Measurements from ENCODE around the gene SCAMP5. TPM values are rescaled to one million over a fixed set of nuclear protein-coding genes. Genes with fewer than 3 reads are reported as not detected.
A peak's percentile ranks its signal among the peaks of the same experiment; 100 is the strongest.

SCAMP5 gene
- polyA plus RNA-seq, 1 experiment, result 2.1 TPM

DNA sequence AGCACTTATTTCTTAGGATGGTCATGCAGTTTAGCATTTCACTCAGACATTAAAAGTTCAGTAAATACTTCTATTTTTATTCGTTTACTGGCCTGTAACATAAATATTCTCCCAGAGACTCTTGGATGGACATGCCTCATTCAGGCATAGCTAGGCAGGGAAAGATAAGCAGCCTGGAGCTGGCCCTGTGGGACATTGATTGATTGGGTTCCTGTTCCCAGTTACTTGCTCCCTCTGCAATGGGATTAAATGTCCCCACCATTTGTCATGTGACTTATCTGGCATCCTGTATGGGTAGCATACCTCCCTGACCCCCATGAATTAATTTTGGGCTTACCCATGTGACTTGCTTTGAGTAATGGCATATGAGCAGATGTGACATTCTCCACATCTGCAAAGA is 2.7 kb upstream of the SCAMP5 start:
- Histone ChIP-seq H3K27me3 (ENCODE audit: control insufficient read depth, insufficient read depth, low read length) (peaks cover 19% of the 10 kb centered on the region), H3K4me3 (ENCODE audit: low read depth, low read length) (no peak overlapping the region), H3K9me3 (ENCODE audit: control insufficient read depth, insufficient read depth, low read length) (peaks cover under 1% of the 10 kb centered on the region; the same call in 1 of the 2 replicates), H3K27ac (ENCODE audit: low read depth, low read length) (no peak overlapping the region)
- TF ChIP-seq CTCF (IDR thresholded peaks at IDR 0.05; ENCODE audit: low read depth, low read length), result no peak
- ChIA-PET POLR2A (no interaction called here), CTCF (no interaction called here)
- DNase-seq (ENCODE audit: low read depth, low spot score), result no peak

GRCh38 chr15:74994236-74994635 is 1.1 kb upstream of the SCAMP5 start:
- H3K27ac ChIP-seq (ENCODE audit: low read depth, low read length), result no peak overlapping the region
- peaks cover 21% of the 10 kb centered on the region for H3K27me3 ChIP-seq (ENCODE audit: control insufficient read depth, insufficient read depth, low read length)
- no peak for DNase-seq (ENCODE audit: low read depth, low spot score)
- TF ChIP-seq CTCF (IDR thresholded peaks at IDR 0.05; ENCODE audit: low read depth, low read length), result no peak
- CTCF ChIA-PET, result no interaction called here
- POLR2A ChIA-PET, result no interaction called here
- no peak overlapping the region for H3K4me3 ChIP-seq (ENCODE audit: low read depth, low read length)
- peaks cover 3% of the 10 kb centered on the region; the same call in 1 of the 2 replicates for H3K9me3 ChIP-seq (ENCODE audit: control insufficient read depth, insufficient read depth, low read length)

DNA sequence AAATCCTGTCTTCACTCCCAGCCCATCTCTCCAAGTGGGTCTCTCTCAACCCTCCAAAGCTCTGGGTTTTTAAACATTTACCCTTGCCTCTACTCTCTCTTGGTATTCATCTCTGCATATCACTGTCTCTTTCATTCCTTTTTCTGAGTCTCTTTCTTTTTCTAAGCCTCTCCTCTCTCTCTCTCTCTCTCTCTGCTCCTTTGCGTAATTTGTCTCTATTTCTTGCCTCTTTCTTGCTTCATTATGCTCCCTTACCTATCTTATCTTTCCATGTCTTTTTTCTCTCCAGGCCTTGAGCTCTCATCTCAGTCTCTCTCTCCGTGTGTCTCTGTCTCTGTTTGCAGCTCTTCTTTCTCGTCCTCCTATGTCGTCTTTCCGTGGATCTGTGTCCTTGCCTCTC is 678 bp upstream of the SCAMP5 start:
- Histone ChIP-seq H3K27ac (ENCODE audit: low read depth, low read length) (no peak overlapping the region), H3K9me3 (ENCODE audit: control insufficient read depth, insufficient read depth, low read length) (peaks cover 3% of the 10 kb centered on the region; the same call in 1 of the 2 replicates), H3K4me3 (ENCODE audit: low read depth, low read length) (no peak overlapping the region), H3K27me3 (ENCODE audit: control insufficient read depth, insufficient read depth, low read length) (peaks cover 21% of the 10 kb centered on the region)
- CTCF ChIA-PET, result no interaction called here
- POLR2A ChIA-PET, result interaction anchor here (0.6 to 1.0 kb wide), 2 partner anchors 24 to 207 kb away, joined by 3 to 4 read pairs; partner anchors contain the start of gene C15orf39
- no peak for TF ChIP-seq CTCF (IDR thresholded peaks at IDR 0.05; ENCODE audit: low read depth, low read length)
- DNase-seq (ENCODE audit: low read depth, low spot score), result no peak

- H3K27ac ChIP-seq (ENCODE audit: low read depth, low read length), result no peak overlapping the region
- ChIA-PET CTCF (interaction anchor here (0.6 to 1.4 kb wide), 2 partner anchors 45 to 207 kb away, joined by 3 to 5 read pairs; no protein-coding TSS in a partner anchor), POLR2A (interaction anchor here (0.6 kb wide), 1 partner anchor 103 kb away, joined by 4 read pairs; no protein-coding TSS in a partner anchor)
Observed at GRCh38 chr15:74995779-74996765, 709 bp downstream of the SCAMP5 start.

More at GRCh38 chr15:74995779-74996765, 709 bp downstream of the SCAMP5 start:
- TF ChIP-seq CTCF (IDR thresholded peaks at IDR 0.05; ENCODE audit: low read depth, low read length), result no peak
- Histone ChIP-seq H3K4me3 (ENCODE audit: low read depth, low read length) (peak overlapping the region; percentile 71), H3K27me3 (ENCODE audit: control insufficient read depth, insufficient read depth, low read length) (peaks cover 21% of the 10 kb centered on the region), H3K9me3 (ENCODE audit: control insufficient read depth, insufficient read depth, low read length) (peaks cover 3% of the 10 kb centered on the region; the same call in 1 of the 2 replicates)
- DNase-seq (ENCODE audit: low read depth, low spot score), result no peak

All from AG04450 (cell line).